ENCODE measurements around the gene ZNF669.

The ZNF669 gene

GRCh38 chr1:247085310-247085709 lies 18.8 kb downstream of the ZNF669 start:
- in situ Hi-C loops (cut with MboI; ENCODE audit: low pct_unique_long_range_greater_than_20kb, low sequenced_read_pairs, unreplicated experiment): no loop called here
- TF ChIP-seq CTCF (IDR thresholded peaks at IDR 0.05; ENCODE audit: extremely low read depth, insufficient read depth, missing control alignments): no peak
- DNase-seq (ENCODE audit: low spot score): no peak

DNA sequence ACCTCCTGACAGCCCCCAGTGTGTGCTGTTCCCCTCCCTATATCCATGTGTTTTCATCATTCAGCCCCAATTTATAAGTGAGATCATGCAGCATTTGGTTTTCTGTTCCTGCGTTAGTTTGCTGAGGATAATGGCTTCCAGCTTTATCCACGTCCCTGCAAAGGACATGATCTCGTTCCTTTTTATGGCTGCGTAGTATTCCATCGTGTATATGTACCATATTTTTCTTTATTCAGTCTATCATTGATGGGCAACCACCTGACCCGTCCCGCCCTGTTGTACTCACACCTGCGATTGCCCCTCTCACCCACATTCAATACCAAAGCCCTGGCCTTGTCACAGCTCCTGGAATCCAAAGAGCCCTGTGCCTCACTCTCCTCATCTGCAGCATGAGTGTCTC lies 19.4 kb downstream of the ZNF669 start:
- no peak for DNase-seq (ENCODE audit: low spot score)
- no peak for TF ChIP-seq CTCF (IDR thresholded peaks at IDR 0.05; ENCODE audit: extremely low read depth, insufficient read depth, missing control alignments)

DNA sequence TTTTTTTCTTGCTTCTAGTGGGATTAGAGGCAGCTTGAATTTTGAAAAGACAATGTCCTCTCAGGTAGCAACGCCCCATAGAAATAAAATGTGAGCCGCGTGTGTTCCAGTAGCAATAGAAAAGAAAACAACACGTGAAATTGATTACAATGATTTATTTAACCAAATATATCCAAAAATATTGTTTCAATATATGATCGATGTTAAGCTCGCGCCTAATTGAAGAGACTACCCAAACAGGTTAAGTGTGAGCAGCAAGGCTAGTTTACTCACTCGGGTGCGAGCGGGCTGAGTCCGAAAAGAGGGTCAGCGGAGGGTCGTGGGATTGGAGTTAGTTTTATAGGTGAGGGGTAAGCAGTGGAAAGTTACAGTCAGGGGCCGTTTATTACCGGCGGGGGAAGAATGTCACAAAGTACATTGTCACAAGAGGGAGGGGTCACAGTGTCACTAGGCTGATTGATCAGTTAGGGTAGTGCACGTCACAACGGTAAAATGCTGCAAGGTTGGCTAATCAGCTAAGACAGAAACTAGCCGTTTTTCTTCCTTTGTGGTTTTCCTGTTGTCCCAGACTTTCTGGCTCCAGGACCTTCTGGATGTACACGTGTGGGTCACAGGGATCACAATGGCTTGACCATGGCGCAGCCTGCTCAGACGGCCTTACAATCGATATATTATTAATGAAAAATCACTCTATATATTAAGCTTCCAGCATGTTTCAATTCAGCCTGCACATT lies 24.8 kb downstream of the ZNF669 start:
- in situ Hi-C loops (cut with MboI; ENCODE audit: low pct_unique_long_range_greater_than_20kb, low sequenced_read_pairs, unreplicated experiment): no loop called here
- no peak for TF ChIP-seq CTCF (IDR thresholded peaks at IDR 0.05; ENCODE audit: extremely low read depth, insufficient read depth, missing control alignments)
- DNase-seq (ENCODE audit: low spot score): peak; percentile 30

More for the DNA sequence above, 19.4 kb downstream of the ZNF669 start:
- in situ Hi-C loops (cut with MboI; ENCODE audit: low pct_unique_long_range_greater_than_20kb, low sequenced_read_pairs, unreplicated experiment): no loop called here

- in situ Hi-C loops (cut with MboI; ENCODE audit: low pct_unique_long_range_greater_than_20kb, low sequenced_read_pairs, unreplicated experiment): no loop called here
- TF ChIP-seq CTCF (IDR thresholded peaks at IDR 0.05; ENCODE audit: extremely low read depth, insufficient read depth, missing control alignments): peak; percentile 0
- DNase-seq (ENCODE audit: low spot score): peak; percentile 94
Observed at GRCh38 chr1:247078258-247079140, 25.7 kb downstream of the ZNF669 start, which contains the start of gene ZNF670. TSS of gene ZNF670 (minus strand) at chr1:247078811. CDS start at chr1:247078596, 215 bp downstream.

DNA sequence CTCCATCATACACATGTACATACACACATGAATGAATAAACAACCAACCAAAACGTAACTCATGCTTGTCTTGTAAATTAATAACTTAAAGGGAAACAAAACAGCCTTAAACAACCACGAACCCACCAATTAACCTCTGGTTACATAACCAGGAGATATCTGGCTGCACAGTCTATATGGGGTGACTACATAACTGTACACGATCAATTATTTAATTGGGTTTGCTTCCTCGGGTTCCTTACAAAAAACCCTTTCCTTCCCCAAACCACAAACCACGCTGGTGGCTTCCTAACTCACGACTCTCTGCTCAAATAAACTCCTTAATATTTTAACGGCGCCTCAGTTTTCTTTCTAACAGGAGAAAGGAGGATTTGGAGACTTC lies 26.3 kb downstream of the ZNF669 start:
- TF ChIP-seq CTCF (IDR thresholded peaks at IDR 0.05; ENCODE audit: extremely low read depth, insufficient read depth, missing control alignments): no peak
- in situ Hi-C loops (cut with MboI; ENCODE audit: low pct_unique_long_range_greater_than_20kb, low sequenced_read_pairs, unreplicated experiment): no loop called here
- peak; percentile 27 for DNase-seq (ENCODE audit: low spot score)

- TF ChIP-seq CTCF (IDR thresholded peaks at IDR 0.05; ENCODE audit: extremely low read depth, insufficient read depth, missing control alignments): peak; percentile 11
- no peak for DNase-seq (ENCODE audit: low spot score)
- in situ Hi-C loops (cut with MboI; ENCODE audit: low pct_unique_long_range_greater_than_20kb, low sequenced_read_pairs, unreplicated experiment): no loop called here
Observed at GRCh38 chr1:247077213-247077612, 26.9 kb downstream of the ZNF669 start.
